Jurkat, Clone E6-1 (cell line): ENCODE results near the gene FBXO11.

ENCODE experiments used
- DNase-seq: peaks from one replicate; pipeline ENCODE4 v3.0.0-alpha.2; 2011; ENCODE audit warnings: low read depth, low spot score
- H3K4me3 ChIP-seq: 2 replicates; pipeline ENCODE4 v1.5.1; 2011; ENCODE audit warnings: mild to moderate bottlenecking, low read length, control low read depth, moderate library complexity

The FBXO11 gene

GRCh38 chr2:47803363-47803762, 102.9 kb downstream of the FBXO11 start:
- no peak for DNase-seq
- H3K4me3 ChIP-seq: no peak overlapping the region

DNA sequence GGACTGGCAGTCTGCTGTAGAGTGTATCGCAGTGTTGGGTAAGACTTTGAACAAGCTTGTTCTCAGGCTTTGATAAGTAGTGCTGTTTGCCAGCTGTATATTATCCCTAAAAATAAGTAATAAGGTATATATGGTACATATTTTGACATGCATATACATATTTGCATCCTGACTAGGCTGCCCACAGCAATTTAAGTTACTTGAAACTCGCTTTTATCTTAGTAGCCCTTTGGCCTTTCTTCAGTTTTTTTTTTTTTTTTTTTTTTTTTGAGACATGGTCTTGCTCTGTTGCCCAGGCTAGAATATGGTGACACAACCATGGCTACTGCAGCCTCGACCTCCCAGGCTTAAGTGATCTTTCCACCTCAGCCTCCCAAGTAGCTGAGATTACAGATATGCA, 105.2 kb downstream of the FBXO11 start:
- DNase-seq: no peak

DNA sequence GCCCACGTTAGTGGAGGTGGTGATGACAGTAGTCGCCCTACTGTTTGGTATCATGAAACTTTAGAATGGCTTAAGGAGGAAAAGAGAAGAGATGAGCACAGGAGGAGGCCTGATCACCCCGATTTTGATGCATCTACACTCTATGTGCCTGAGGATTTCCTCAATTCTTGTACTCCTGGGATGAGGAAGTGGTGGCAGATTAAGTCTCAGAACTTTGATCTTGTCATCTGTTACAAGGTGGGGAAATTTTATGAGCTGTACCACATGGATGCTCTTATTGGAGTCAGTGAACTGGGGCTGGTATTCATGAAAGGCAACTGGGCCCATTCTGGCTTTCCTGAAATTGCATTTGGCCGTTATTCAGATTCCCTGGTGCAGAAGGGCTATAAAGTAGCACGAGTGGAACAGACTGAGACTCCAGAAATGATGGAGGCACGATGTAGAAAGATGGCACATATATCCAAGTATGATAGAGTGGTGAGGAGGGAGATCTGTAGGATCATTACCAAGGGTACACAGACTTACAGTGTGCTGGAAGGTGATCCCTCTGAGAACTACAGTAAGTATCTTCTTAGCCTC, 107.2 kb downstream of the FBXO11 start:
- no peak overlapping the region for H3K4me3 ChIP-seq
- no peak for DNase-seq

More for the DNA sequence above, 105.2 kb downstream of the FBXO11 start:
- no peak overlapping the region for H3K4me3 ChIP-seq

DNA sequence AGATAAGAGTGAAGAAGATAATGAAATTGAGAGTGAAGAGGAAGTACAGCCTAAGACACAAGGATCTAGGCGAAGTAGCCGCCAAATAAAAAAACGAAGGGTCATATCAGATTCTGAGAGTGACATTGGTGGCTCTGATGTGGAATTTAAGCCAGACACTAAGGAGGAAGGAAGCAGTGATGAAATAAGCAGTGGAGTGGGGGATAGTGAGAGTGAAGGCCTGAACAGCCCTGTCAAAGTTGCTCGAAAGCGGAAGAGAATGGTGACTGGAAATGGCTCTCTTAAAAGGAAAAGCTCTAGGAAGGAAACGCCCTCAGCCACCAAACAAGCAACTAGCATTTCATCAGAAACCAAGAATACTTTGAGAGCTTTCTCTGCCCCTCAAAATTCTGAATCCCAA, 107.7 kb downstream of the FBXO11 start:
- H3K4me3 ChIP-seq: no peak overlapping the region
- no peak for DNase-seq

GRCh38 chr2:47796090-47796697, 110.1 kb downstream of the FBXO11 start:
- DNase-seq: no peak
- no peak overlapping the region for H3K4me3 ChIP-seq

DNA sequence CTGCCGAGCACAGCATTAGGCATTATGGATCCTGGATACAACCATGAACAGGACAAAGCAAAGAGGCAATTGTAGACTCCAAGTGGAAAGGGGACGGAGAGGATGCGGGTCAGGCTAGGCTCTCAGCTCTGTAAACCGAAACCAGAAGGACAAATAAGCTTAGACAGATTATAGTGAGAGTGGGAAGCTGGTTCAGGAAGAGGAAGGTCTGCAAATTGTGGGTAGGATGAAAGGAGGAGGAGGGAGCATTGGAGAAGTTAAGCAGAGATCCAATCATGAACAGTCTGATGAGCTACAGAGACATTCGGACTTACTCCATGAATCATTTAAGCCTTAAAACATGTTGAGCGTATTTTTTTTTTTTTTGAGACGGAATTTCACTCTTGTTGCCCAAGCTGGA, 120.3 kb downstream of the FBXO11 start:
- DNase-seq: no peak
- H3K4me3 ChIP-seq: no peak overlapping the region

GRCh38 chr2:47784352-47784851, 121.9 kb downstream of the FBXO11 start:
- DNase-seq: no peak
- H3K4me3 ChIP-seq: peak overlapping the region; percentile 63

GRCh38 chr2:47783486-47784351, 122.6 kb downstream of the FBXO11 start:
- no peak for DNase-seq

GRCh38 chr2:47782671-47783485, 123.4 kb downstream of the FBXO11 start, which contains the start of gene MSH6:
Gene MSH6 (plus strand): TSS chr2:47783145. CDS start chr2:47783234, 89 bp downstream.
- DNase-seq: peak; percentile 58
- peak within 1 kb of the TSS; percentile 63 for H3K4me3 ChIP-seq

More at GRCh38 chr2:47783486-47784351, 122.6 kb downstream of the FBXO11 start:
- H3K4me3 ChIP-seq: peak overlapping the region; percentile 63

- no peak for DNase-seq
Measured at GRCh38 chr2:47782381-47782670, 124.0 kb downstream of the FBXO11 start.

DNA sequence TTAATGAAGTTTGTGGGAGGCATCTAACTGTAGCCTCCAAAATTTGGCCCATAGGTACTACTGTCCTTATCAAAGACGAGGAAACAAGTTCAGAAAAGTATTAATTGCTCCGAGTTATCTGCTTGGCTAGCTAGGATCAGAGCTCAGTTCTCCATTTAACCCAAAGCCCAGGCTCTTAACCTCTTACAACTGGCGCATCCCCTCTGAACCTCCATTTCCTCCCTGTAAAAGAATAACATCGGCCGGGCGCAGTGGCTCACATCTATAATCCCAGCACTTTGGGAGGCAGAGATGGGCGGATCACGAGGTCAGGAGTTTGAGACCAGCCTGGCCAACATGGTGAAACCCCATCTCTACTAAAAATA, 126.9 kb downstream of the FBXO11 start:
- no peak for DNase-seq

More at GRCh38 chr2:47782381-47782670, 124.0 kb downstream of the FBXO11 start:
- peak overlapping the region; percentile 60 for H3K4me3 ChIP-seq

DNA sequence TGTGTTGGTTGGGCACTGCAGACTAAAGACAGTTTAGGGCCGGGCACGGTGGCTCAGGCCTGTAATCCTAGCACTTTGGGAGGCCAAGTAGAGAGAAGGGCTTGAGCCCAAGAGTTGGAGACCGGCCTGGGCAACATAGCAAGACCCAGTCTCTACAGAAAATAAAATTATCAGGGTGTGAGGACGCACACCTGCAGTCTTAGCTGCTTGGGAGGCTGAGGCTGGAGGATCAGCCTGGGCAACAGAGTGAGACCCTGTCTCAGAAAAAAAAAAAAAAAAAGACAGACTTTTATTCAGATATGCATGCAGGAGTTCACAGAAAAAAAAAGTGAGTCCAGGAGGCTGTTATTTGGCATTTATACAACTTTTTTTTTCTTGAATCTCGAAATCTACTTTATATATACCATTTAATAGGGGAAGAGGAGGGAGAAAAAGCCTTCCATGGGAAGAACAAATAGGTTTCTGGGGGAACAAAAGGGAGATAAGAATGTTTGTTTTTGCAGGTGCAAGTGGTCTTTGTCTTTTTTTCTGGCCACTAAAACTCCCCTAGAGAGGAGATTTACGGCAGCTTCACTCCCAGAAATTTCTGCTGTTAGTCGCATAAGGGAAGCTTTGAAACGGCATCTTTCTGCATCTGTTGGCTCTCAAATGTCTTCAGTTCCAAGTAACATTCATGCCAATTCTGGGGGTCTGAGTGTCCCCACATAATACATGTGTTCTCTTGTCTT, 127.4 kb downstream of the FBXO11 start:
- no peak for DNase-seq
- H3K4me3 ChIP-seq: no peak overlapping the region

More for the DNA sequence above, 126.9 kb downstream of the FBXO11 start:
- no peak overlapping the region for H3K4me3 ChIP-seq

DNA sequence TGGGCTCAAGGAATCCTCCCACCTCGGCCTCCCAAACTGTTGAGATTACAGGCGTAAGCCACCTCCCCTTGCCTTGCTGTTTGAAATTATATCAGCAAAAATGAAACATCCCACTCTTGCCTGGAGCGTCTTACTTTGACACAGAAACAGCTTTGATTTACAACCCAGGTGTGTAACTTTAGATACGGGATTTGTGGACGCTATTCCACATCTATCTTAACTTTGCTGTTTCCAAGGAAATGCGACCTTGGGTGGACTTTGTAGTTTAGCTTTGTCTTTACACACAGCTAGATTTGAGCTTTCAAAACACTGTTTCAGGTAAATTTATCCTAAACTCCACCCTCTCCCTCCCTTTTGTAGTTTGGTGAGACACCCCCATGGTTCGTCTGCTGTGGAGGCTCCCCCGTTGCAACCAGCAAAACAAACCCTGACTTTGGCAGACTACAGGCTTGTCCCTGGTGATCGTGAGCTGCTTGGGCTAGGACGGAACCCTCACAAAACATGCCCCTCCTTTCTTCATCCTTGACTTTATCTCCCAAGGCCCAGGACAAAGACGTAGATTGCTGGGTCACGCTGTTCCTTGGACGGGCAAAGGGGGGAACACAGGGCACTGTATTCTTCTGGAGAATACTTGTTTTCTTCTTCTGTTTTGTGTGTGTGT, 128.9 kb downstream of the FBXO11 start:
- no peak overlapping the region for H3K4me3 ChIP-seq
- no peak for DNase-seq

- no peak for DNase-seq
- H3K4me3 ChIP-seq: no peak overlapping the region
Measured at GRCh38 chr2:47774567-47774966, 131.7 kb downstream of the FBXO11 start.

- no peak for DNase-seq
- H3K4me3 ChIP-seq: no peak overlapping the region
Measured at GRCh38 chr2:47772343-47772742, 134.0 kb downstream of the FBXO11 start.

GRCh38 chr2:47771211-47771610, 135.1 kb downstream of the FBXO11 start:
- no peak overlapping the region for H3K4me3 ChIP-seq
- DNase-seq: no peak

DNA sequence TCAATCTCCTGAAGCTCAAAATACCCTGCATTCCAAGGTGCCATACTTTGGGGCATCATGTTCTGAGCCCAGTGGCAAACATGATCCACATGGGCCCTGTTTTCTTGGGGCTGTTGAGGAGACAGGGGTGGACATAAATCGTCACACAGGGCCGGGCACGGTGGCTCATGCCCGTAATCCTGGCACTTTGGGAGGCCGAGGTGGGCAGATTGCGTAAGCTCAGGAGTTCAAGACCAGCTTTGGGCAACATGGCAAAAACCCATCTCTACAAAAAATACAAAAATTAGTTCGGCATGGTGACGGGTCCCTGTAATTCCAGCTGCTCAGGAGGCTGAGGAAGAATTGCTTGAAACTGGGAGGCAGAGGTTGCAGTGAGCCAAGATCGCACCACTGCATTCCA, 137.0 kb downstream of the FBXO11 start:
- no peak overlapping the region for H3K4me3 ChIP-seq
- DNase-seq: no peak

GRCh38 chr2:47767880-47768609, 138.3 kb downstream of the FBXO11 start:
- H3K4me3 ChIP-seq: no peak overlapping the region
- DNase-seq: no peak
